Measurements from ENCODE around the gene RTL3.

GRCh38 chrX:78687586-78687985 lies 28.5 kb upstream of the RTL3 start:
- TF ChIP-seq POLR2A (conservative IDR thresholded peaks at IDR 0.05) = no peak
- TF ChIP-seq CEBPB (tag; IDR thresholded peaks at IDR 0.05) = no peak
- TF ChIP-seq HMG20B (CRISPR knock-in tag; IDR thresholded peaks at IDR 0.05) = no peak
- no peak for TF ChIP-seq EP300 (IDR thresholded peaks at IDR 0.05; ENCODE audit: low read length)

Data from K562 (cell line).